Activated CD4-positive, alpha-beta T cell treated with anti-CD3 and anti-CD28 coated beads for 24 hours (primary cell): ENCODE measurements around the gene SEMA4C.
A peak's percentile ranks its signal among the peaks of the same experiment; 100 is the strongest.

Source experiments
- DNase-seq, 2 donors: peaks; one replicate each; pipeline ENCODE4 v3.0.0-alpha.2; 2020; ENCODE audit warnings: low read depth in 2 of 2

Gene SEMA4C, protein sequence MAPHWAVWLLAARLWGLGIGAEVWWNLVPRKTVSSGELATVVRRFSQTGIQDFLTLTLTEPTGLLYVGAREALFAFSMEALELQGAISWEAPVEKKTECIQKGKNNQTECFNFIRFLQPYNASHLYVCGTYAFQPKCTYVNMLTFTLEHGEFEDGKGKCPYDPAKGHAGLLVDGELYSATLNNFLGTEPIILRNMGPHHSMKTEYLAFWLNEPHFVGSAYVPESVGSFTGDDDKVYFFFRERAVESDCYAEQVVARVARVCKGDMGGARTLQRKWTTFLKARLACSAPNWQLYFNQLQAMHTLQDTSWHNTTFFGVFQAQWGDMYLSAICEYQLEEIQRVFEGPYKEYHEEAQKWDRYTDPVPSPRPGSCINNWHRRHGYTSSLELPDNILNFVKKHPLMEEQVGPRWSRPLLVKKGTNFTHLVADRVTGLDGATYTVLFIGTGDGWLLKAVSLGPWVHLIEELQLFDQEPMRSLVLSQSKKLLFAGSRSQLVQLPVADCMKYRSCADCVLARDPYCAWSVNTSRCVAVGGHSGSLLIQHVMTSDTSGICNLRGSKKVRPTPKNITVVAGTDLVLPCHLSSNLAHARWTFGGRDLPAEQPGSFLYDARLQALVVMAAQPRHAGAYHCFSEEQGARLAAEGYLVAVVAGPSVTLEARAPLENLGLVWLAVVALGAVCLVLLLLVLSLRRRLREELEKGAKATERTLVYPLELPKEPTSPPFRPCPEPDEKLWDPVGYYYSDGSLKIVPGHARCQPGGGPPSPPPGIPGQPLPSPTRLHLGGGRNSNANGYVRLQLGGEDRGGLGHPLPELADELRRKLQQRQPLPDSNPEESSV

DNA sequence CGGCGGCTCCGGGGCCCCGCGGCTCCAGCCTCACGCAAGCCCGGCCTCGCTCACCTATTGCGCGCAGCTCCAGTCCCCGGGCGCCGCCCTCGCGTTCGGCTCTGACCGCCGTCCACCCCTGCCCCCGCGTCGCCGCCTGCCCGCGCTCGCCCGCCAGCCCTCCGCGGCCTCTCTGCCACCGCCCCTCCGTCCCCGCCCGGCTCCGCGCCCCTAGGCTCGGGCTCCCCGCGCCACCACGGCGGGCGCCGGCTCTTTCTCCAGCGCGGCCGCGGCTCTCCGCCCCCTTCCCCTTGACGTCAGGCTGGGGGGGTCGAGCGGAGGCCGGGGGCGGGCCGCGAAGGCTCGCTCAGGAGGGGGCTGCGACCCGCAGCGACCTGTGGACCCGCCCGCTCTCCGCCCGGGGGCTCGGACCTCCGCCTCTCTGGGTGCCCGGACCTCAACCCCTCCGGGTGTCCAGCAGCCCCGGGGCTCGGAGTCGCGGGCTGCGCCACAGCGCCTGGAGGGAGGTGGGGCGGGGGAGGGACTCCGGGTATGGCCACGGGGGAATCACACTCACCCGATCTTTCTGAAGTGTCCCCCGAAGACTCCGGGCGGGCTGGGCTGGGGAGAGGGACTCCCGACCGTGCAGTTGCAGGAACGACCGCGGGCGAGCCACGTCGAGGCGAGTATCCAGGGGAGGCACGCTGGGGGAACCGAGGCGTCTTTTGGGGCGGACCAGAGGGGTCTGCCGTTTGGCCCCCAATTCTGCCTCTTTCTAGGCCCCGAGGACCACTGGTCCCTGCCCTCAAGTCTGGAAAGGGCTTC is at the start of gene SEMA4C:
Gene SEMA4C, minus strand, starts transcription at position 259 of the 804 bp plus-strand sequence. CDS start 2,194 bp downstream, outside the sequence.
- DNase-seq = no peak

DNA sequence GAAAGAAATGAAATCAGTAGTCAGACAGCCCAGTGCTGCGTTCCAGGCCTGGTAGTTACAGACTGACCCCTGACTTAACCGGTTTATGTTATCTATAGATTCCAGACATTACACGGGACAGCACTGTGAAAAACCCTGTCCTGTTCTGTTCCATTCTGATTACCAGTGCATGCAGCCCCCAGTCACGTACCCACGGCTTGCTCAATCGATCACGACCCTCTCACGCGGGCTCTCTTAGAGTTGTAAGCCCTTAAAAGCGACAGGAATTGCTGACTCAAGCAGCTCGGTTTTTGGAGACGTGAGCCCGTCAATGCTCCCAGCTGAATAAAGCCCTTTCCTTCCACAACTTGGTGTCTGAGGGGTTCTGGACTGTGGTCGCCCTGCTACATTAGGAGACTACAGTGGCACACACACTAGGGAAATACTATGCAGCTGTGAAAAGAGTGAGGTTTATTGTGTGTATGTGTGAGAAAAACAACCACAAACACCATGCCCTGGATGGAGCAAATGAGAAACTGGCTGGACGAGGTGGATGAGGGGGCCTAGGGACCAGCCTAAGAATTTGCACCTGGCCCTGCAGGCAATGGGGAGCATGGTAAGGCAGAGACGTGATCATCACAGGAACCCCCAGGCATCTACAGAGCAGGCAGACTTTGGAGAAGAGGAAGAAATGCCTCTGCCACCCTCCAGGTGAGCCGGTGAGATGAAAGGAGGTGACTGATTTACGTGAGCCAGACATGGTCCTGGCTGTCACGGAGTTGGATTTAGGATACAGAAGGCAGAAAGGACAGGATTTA is 49.1 kb upstream of the SEMA4C start:
- no peak for DNase-seq

DNA sequence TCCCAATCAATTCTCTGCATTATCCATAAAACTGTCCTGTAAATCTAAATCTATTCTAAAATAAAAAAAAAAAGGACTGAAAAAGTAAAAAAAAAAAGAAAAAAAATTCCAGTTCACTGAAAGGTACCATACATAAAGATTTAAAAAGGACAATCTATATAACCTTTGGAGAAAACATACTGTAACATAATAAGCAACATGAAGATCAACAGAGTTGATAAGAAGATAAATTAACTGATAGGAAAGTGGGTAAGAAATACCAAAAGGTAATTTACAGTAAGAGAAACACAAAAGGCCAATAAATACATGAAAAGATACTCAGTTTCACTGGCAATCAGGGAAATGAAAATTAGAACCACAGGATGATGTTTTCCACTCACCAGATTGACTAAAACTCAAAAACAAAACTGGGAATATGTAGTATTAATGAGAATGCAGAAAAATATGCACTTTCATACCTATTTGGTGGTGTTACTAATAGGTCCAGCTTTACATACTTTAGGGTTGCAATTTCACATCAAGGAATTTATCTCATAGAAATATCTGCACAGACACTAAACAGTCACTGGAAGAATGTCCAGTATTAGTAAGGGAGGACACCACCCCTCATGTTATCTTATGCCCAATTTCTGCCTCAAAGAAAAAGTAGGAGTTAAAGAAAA is 48.3 kb upstream of the SEMA4C start:
- DNase-seq = no peak

DNA sequence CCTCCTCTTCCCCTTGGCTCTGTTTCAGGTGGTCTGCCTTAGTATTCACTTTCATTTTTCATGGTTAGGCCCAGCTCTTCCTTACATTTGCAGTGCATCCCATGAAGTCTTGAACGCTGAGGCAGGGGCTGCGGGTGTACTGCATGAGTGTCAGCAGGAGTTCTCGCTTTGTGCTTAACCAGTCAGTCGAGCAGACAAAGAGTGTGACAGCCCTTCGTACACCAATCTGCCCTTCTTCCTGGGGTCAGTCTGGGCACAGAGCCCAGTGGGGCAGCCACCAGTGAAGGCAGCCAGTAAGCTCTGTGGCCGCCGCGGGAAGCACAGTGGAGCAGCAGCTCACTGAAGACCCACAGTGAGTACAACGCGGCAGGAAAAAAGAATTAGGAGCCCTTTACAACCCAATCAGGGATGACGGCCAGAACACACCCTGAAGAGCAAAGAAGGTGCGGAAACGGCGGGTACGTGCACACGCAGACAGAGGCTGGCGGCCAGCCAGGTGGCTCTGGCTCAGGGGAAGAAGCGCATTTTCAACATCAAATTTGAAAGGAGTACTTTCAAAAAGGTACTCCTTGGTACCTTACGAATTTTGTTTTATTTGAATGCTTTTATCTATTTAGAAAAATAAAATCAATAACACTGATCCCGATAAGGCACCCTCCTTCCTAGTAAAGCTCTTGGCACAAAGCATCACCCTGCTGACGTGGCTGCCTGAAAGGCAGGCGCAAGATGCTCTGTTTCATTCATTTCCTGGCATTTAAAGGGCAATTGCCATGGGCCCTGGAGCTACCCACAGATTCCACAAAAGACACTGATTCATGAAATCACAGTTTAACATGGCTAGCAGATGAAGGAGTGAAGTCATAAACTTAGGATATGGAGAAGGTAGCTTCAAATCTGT is 47.0 kb upstream of the SEMA4C start:
- DNase-seq = no peak

DNA sequence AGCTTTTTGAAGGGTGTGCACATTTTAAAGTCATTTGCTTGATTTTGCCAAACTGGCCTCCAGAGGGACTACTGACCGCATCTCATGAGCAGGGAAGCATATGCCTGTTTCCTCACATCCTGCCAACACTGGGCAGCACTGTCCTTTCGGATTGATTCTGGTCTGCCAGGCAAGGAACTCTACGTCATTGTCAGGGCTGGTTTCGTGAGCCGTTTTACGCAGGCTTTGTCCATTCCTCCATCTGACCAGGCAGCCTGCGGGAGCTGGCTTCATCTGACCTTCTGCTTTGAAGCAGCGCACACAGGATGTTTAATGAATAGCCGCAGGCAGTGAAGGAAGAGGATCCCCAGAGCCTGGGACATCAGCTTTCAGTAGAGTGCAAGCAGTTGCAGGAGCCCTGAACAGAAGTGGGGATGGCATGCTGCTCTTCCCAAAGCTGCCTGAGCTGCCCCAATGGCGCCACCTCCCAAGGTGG is 46.3 kb upstream of the SEMA4C start:
- no peak for DNase-seq

DNA sequence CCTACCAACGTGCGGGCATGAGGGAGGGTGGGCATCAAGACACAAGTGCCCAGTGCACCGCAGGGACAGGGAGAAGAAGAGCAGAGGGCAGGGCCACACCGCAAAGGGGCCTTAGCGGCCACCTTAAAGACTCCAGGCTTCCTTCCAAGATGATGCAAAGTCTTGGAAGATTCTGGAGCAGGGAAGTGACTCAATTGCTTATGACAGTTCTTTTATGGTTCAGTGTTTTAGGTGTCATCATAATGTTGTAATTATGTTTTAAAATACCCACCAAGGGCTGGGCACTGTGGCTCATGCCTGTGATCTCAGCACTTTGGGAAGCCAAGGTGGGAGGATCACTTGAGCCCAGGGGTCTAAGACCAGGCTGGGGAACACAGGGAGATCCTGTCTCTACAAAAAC is 44.5 kb upstream of the SEMA4C start:
- no peak for DNase-seq

DNA sequence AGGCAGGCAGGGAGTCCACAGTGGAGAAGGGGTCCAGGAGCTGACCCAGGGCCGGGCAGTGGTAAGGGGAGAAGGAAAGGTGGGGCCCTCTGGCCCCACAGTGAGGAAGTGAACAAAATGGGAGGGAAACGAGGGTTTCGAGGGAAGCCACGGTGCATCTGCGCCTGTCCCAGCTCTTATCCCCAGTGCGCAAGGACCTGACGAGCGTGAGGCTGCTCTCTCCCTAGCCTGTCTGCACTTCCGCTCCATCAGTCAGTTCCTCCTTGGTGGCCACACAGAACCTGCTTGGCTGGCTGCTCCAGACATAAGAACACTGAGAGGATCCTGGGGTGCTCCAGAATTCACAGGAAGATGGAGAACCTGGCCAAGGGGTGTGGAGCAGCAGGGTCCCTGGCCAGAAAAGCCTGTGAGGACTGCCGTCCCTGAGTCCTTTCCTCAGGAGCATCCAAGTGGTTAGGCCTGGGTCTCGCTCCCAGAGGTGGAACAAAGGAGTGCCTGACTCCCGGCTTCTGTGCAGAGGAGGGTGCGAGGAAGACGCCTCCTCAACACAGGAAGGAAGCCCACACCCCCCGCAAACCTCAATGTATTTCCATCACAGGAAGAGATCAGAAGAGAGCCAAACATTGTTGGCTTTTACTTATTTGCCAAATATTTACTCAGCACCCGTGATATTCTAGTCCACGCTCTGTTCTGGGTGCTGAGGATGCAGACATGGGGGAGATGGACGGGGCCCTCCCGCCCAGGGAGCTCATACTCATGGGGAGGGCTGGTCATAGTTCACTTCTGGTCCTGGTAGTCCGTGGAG is 43.7 kb upstream of the SEMA4C start:
- DNase-seq = peak in 1 of 2 donors; percentile 22

DNA sequence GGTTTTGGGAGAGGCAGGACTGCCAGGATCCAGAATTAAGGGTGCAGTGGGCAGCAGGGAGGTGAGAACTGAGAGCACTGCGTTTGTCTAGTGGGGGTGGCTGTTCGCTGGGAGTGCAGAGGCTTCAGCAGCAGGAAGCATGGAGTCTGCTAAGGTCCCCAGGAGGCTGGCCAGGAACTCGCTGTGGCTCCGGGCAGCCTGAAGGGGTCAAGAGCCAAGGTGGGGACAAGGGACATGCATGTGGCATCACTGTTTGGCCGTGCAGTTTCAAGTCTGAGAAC is 43.2 kb upstream of the SEMA4C start:
- no peak for DNase-seq

DNA sequence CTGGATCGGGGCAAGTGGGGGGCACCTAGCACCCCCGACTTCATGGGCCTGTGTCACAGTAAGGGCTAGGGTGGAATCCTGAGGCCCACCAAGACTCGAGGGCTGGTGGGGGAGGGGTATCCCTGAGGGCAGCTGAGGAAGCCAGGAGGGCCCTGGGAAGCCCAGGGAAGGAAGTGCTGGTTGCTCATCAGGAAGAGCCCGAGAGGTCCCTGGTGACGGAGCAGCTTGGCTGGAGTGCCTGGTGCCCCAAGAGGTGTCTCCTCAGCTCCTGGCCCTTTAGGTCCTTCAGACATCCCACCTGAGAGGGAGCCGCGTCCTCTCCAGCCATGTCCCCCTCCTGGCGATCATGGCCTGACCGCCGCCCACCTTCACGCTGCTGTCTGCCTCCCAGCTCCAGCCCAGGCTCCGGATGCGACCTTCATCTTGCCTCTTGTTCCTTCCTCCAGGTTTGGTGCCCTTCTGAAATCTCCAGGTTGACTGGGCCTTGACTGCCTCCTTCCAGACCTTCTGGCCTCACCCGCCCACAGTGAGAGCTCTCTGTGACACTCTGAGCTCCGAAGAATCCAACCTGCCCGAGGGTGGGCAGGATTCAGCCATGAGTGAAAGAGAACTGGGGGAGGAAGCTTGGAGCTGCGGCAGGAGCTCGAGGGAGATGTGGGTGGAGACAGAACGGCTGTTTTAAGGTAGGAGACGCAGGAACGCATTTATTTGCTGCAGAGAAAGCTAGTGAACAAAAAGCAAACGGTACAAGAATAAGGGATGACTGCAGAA is 42.7 kb upstream of the SEMA4C start:
- DNase-seq = no peak

DNA sequence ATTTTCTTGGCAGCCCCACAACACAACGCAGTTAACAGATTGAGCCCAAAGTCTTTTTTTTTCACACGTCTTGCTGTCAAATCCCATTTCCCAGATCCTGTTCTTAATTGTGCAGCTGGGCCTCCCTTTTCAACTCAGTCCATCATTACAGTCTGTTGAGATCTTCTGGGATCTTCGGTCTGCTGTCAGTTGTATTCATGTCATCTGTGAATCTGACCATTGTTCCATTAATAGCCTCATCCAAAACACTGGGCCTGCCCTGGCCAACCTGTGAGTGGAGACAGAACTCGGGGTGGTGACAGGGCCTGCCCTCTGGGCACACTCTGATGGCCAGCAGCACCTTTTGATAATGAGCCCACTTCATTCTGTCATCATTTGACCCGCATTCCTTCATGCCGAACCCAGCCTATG is 39.7 kb upstream of the SEMA4C start:
- no peak for DNase-seq

DNA sequence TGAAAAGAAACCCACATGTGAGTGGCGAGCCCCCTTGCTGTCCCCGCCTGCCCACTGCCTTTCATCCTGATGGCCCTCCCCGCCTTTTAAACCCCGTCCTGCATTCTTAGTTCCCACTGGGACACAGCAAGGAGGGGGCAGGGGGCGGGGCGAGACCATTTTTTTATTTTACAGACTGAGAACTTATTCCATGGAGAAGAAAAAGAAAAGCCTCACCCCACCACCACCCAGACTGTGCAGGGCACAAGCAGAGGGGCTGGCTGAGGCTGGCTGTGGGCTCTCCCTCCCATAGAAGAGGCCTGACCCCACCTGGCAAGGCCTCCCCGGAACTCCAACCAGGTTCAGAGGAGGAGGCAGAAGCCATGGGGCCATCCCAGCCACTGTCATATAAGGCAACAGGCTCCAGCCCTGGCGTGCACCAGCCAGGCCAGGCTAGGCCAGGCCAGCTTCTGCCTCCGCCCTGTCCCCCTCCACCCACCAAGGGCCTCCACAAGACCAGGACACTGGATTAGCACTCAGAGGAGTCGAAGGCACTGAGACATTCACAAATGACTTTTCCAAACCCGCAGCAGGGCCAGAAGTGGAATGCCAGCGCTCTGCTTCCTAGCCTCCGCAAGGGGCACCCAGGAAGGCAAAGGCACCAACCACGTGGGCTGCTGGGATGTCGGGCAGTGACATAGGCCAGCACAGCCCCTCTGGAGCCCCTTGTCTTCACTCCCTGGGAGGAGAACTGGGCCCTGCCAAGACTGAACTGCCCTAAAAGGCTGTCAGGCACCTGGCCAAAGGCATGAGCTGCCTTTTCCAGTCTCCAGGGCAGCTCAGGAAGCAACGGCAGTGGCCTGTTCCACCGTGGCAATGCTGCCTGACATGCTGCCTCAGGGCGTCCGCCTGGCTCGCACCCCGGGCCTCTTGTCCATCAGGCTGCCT is 37.5 kb upstream of the SEMA4C start:
- DNase-seq = no peak

DNA sequence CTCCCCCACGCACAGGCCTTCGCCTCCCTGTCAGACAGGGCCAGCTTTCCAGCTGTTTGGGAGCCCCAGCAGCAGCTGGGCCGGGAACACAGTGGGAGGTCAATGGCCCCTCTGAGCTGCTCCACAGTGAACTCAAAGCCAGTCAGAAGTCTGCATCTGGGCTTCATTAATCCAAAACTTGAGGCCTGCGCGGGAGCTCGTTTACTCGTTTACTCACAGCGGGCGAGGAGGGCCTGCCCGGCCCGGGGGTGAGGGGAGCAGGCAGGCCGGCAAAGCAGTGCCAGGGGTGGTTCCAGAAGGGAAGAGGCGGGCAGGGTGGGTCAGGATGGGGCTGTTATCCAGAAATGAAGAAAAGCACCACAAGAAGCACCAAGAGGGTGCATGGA is 36.8 kb upstream of the SEMA4C start:
- no peak for DNase-seq

DNA sequence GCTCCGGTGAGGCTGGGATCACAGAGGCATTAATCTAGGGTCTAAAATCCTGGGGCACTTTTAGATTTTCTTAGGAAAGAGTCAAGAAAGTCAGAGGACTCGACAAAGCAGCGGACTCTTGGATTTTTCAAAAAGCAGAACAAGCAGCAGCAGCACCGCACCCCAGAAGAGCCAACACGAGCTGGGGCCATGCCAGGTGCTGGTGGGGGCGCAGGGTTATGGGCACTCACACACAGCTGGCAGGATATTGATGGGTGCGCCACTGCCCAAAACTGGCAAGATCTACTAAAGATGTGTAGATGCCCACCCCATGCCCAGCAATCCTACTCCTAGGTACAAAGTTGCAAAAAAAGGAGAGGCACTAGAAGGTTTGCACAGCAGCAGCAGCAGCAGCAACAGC is 33.9 kb upstream of the SEMA4C start:
- DNase-seq = no peak

DNA sequence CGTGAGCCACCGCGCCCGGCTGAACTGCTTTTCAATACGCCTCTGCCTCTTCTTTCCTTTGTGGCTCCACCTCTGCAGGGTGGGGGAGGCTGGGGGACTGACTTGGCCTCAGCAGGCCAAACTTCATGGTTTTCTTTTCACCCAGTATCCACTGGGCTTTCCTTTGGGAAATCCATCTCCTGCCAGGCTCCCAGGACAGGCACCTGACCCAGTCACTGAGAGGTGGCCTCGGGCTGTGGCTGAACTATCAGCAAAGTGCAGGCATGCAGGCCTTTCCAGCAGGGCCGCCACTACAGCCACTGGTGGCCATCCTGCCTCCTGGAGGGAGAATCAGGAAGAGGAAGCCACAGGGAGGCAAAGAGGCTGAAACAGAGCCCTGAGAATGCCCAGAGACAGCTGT is 33.4 kb upstream of the SEMA4C start:
- no peak for DNase-seq

DNA sequence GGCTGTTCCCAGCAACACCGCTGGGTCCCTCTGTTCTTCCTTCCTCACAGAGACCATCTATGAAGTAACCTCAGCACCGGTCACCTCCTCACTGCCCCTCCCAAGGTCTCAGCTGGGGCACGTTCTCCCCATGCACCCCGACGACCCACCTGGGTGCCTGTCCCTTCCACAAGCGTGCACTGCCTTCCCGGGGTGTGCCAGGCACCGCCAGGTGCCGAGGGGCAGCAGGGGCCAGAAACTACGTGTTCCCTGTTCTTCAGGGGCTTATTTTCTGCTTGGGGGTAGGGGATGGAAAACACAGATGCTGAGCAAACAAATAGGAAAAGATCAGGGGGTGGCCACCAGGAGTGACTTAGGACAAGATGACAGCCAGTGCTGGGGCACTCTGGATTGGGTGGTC is 30.4 kb upstream of the SEMA4C start:
- no peak for DNase-seq

DNA sequence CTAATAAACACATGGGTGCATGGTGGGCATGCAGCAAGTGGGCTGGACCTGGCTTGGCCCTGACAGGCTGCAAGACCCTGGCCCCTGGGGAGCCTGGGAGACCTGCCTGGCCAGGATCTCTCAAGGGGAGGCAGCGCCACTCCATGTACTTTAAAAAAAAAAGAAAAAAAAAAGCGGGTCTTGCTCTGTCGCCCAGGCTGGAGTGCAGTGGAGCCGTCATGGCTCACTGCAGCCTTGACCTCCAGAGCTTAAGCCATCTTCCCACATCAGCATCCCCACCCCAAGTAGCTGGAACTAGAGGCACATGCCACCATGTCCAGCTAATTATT is 29.5 kb upstream of the SEMA4C start:
- DNase-seq = no peak
